ENCODE results near the gene NDUFB3. TPM values are rescaled to one million over a fixed set of nuclear protein-coding genes. Genes with fewer than 3 reads are reported as not detected.

The NDUFB3 gene
- total RNA-seq, 1 donor from 2014 or later, result 82.3 TPM

- DNase-seq (ENCODE audit: low spot score), result no peak
- Mint-ChIP-seq H3K9me3 (ENCODE audit: unreplicated experiment) (no peaks in the 10 kb centered on the region), H3K27me3 (ENCODE audit: unreplicated experiment) (peaks cover 3% of the 10 kb centered on the region), H3K4me1 (ENCODE audit: unreplicated experiment) (peaks cover 35% of the 10 kb centered on the region), H3K36me3 (ENCODE audit: low read depth, unreplicated experiment) (peaks cover 5% of the 10 kb centered on the region), H3K27ac (ENCODE audit: unreplicated experiment) (peak overlapping the region; percentile 97), H3K4me3 (ENCODE audit: unreplicated experiment) (peak overlapping the region; percentile 100)
- TF ChIP-seq CTCF (IDR thresholded peaks at IDR 0.05; ENCODE audit: unreplicated experiment), result no peak
Observed at GRCh38 chr2:201070948-201071478, 788 bp upstream of the NDUFB3 start.

GRCh38 chr2:201072201-201072530 lies 365 bp downstream of the NDUFB3 start:
- DNase-seq (ENCODE audit: low spot score), result no peak
- Mint-ChIP-seq H3K4me1 (ENCODE audit: unreplicated experiment) (peaks cover 35% of the 10 kb centered on the region), H3K4me3 (ENCODE audit: unreplicated experiment) (peak overlapping the region; percentile 100), H3K27me3 (ENCODE audit: unreplicated experiment) (peaks cover 3% of the 10 kb centered on the region), H3K36me3 (ENCODE audit: low read depth, unreplicated experiment) (peaks cover 5% of the 10 kb centered on the region), H3K9me3 (ENCODE audit: unreplicated experiment) (no peaks in the 10 kb centered on the region), H3K27ac (ENCODE audit: unreplicated experiment) (peak overlapping the region; percentile 97)
- TF ChIP-seq CTCF (IDR thresholded peaks at IDR 0.05; ENCODE audit: unreplicated experiment), result no peak

GRCh38 chr2:201073071-201073470 lies 1.3 kb downstream of the NDUFB3 start:
- Mint-ChIP-seq H3K9me3 (ENCODE audit: unreplicated experiment) (no peaks in the 10 kb centered on the region), H3K27ac (ENCODE audit: unreplicated experiment) (no peak overlapping the region), H3K36me3 (ENCODE audit: low read depth, unreplicated experiment) (peaks cover 5% of the 10 kb centered on the region), H3K4me1 (ENCODE audit: unreplicated experiment) (peaks cover 35% of the 10 kb centered on the region), H3K27me3 (ENCODE audit: unreplicated experiment) (peaks cover 3% of the 10 kb centered on the region), H3K4me3 (ENCODE audit: unreplicated experiment) (peak overlapping the region; percentile 73)
- TF ChIP-seq CTCF (IDR thresholded peaks at IDR 0.05; ENCODE audit: unreplicated experiment), result no peak
- DNase-seq (ENCODE audit: low spot score), result no peak

GRCh38 chr2:201074996-201075395 lies 3.2 kb downstream of the NDUFB3 start:
- peaks cover 23% of the 10 kb centered on the region for H3K4me1 Mint-ChIP-seq (ENCODE audit: unreplicated experiment)
- no peak for TF ChIP-seq CTCF (IDR thresholded peaks at IDR 0.05; ENCODE audit: unreplicated experiment)
- peaks cover 2% of the 10 kb centered on the region for H3K27me3 Mint-ChIP-seq (ENCODE audit: unreplicated experiment)
- H3K9me3 Mint-ChIP-seq (ENCODE audit: unreplicated experiment), result no peaks in the 10 kb centered on the region
- H3K27ac Mint-ChIP-seq (ENCODE audit: unreplicated experiment), result peak overlapping the region; percentile 26
- DNase-seq (ENCODE audit: low spot score), result no peak
- H3K4me3 Mint-ChIP-seq (ENCODE audit: unreplicated experiment), result no peak overlapping the region
- H3K36me3 Mint-ChIP-seq (ENCODE audit: low read depth, unreplicated experiment), result peaks cover 8% of the 10 kb centered on the region

GRCh38 chr2:201084863-201085262 lies 13.1 kb downstream of the NDUFB3 start:
- TF ChIP-seq CTCF (IDR thresholded peaks at IDR 0.05; ENCODE audit: unreplicated experiment), result no peak
- no peaks in the 10 kb centered on the region for H3K4me1 Mint-ChIP-seq (ENCODE audit: unreplicated experiment)
- H3K27ac Mint-ChIP-seq (ENCODE audit: unreplicated experiment), result no peak overlapping the region

More at GRCh38 chr2:201084863-201085262, 13.1 kb downstream of the NDUFB3 start:
- no peak for DNase-seq (ENCODE audit: low spot score)
- no peaks in the 10 kb centered on the region for H3K9me3 Mint-ChIP-seq (ENCODE audit: unreplicated experiment)
- no peak overlapping the region for H3K4me3 Mint-ChIP-seq (ENCODE audit: unreplicated experiment)
- no peaks in the 10 kb centered on the region for H3K27me3 Mint-ChIP-seq (ENCODE audit: unreplicated experiment)
- peaks cover 20% of the 10 kb centered on the region for H3K36me3 Mint-ChIP-seq (ENCODE audit: low read depth, unreplicated experiment)
